K562 (cell line): Measurements from ENCODE around the gene HINT2.

Experiments used
- CHD2 ChIP-seq: IDR thresholded peaks from 2 replicates; pipeline ENCODE4 v1.6.1; 2011; ENCODE audit warnings: low read depth, low read length
- CTCF ChIP-seq, 3 experiments: IDR thresholded peaks in 2 of 3; conservative IDR thresholded peaks in 1 of 3; 2 replicates each; pipeline ENCODE4 v1.5.1; 2011 to 2012; ENCODE audit warnings: low read length in 3 of 3, mild to moderate bottlenecking in 3 of 3, control low read depth in 2 of 3, improper control_type of control experiment in 1 of 3, inconsistent platforms in 1 of 3, low read depth in 1 of 3, mixed read lengths in 1 of 3, moderate library complexity in 1 of 3; ENCODE audit not compliant: insufficient read depth in 2 of 3
- EP300 ChIP-seq: IDR thresholded peaks from 2 replicates; pipeline ENCODE4 v1.6.1; 2012; ENCODE audit warnings: low read length, improper control_type of control experiment
- EZH2 ChIP-seq: IDR thresholded peaks from 2 replicates; pipeline ENCODE4 v1.6.1; 2012; ENCODE audit warnings: low read depth, mild to moderate bottlenecking, inconsistent platforms, low read length, borderline replicate concordance
- FOSL1 ChIP-seq: fragments of 200-800 bp; sonication (Bioruptor generic); conservative IDR thresholded peaks from 2 replicates; pipeline ENCODE4 v1.6.1; 2016; ENCODE audit warnings: missing genetic modification characterization, missing compliant biosample characterization
- HMG20B ChIP-seq: fragments of 250-450 bp; sonication (Bioruptor Pico); IDR thresholded peaks from 2 replicates; pipeline ENCODE4 v1.5.0; 2021; ENCODE audit warnings: mild to moderate bottlenecking
- HOMEZ ChIP-seq: fragments of 250-450 bp; sonication (Bioruptor Pico); IDR thresholded peaks from 2 replicates; pipeline ENCODE4 v1.4.0; 2020; ENCODE audit warnings: mild to moderate bottlenecking, moderate library complexity
- POLR2A ChIP-seq: fragments of 450-650 bp; conservative IDR thresholded peaks from 2 replicates; pipeline ENCODE4 v1.6.1; 2016
- SPI1 ChIP-seq: IDR thresholded peaks from 2 replicates; pipeline ENCODE4 v1.6.1; 2011; ENCODE audit warnings: low read depth, low read length, control low read depth, borderline replicate concordance
- TCF7L2 ChIP-seq: fragments of 150-350 bp; IDR thresholded peaks from 2 replicates; pipeline ENCODE4 v1.6.1; 2016; ENCODE audit warnings: low read depth, mild to moderate bottlenecking, low read length, moderate library complexity
- TSC22D4 ChIP-seq: fragments of 450-650 bp; IDR thresholded peaks from 2 replicates; pipeline ENCODE4 v1.6.1; 2016; ENCODE audit warnings: missing genetic modification characterization, missing biosample characterization, control low read depth
- ZBTB17 ChIP-seq: fragments of 450-650 bp; formaldehyde crosslinking; IDR thresholded peaks from 2 replicates; pipeline ENCODE4 v1.4.0; 2020; ENCODE audit warnings: mild to moderate bottlenecking
- ZNF124 ChIP-seq: sonication (generic); formaldehyde crosslinking; IDR thresholded peaks from 2 replicates; pipeline ENCODE4 v1.8.1; 2022; ENCODE audit warnings: missing genetic modification reagents

- TF ChIP-seq TSC22D4 (tag): no peak
- no peak for TF ChIP-seq POLR2A
- no peak for TF ChIP-seq EZH2
- TF ChIP-seq CTCF (IDR thresholded peaks at IDR 0.05 in 2 of 3, conservative IDR thresholded peaks at IDR 0.05 in 1 of 3; ENCODE audit: insufficient read depth in 2 of 3, low read depth in 1 of 3, low read length in 3 of 3): no peak
- no peak for TF ChIP-seq EP300
- no peak for TF ChIP-seq FOSL1
- no peak for TF ChIP-seq HMG20B (CRISPR knock-in tag)
- TF ChIP-seq ZBTB17 (CRISPR knock-in tag): no peak
- TF ChIP-seq SPI1: no peak
- no peak for TF ChIP-seq TCF7L2
- no peak for TF ChIP-seq ZNF124
- TF ChIP-seq CHD2: no peak
- TF ChIP-seq HOMEZ (CRISPR knock-in tag): no peak
These were observed 19.7 kb upstream of the HINT2 start for GRCh38 chr9:35834260-35835215.
